Skeletal muscle cell (primary cell): ENCODE measurements around the gene SPATA33.

Experiments
- DNase-seq: peaks from one replicate; pipeline ENCODE4 v3.0.0-alpha.2; 2010; ENCODE audit warnings: low read depth
- H3K4me3 ChIP-seq: 2 replicates; pipeline ENCODE4 v1.5.1; 2011; ENCODE audit warnings: low read depth, mild to moderate bottlenecking, control low read depth, low read length, moderate library complexity

The SPATA33 gene

GRCh38 chr16:89701425-89702406 is 44.1 kb downstream of the SPATA33 start, which contains the start of gene SPATA2L:
SPATA2L (minus strand) TSS chr16:89701705; CDS start chr16:89701232, 473 bp downstream.
- DNase-seq = no peak

GRCh38 chr16:89704281-89704680 is 46.6 kb downstream of the SPATA33 start:
- DNase-seq = no peak
- H3K4me3 ChIP-seq = no peak overlapping the region

More at GRCh38 chr16:89701425-89702406, 44.1 kb downstream of the SPATA33 start, which contains the start of gene SPATA2L:
- peak within 1 kb of the TSS; percentile 70 for H3K4me3 ChIP-seq

DNA sequence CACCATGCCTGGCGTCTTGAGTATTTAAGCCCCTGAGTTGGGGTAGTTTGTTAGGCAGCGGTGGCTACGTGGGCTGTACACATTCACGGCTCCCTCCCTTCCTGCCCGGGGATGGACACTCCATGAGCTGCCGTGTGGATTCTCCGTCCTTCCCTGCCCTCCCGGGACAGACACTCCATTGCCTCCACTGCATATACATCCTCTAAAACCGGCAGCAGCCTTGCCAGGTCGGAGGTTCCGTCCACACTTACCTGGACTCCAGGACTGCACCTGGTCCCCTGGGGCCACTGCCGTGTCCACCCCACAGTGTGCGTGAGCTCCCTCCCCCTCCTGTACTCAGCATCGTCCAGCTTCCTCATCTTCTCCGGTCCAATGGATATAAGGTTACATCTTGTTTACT is 47.4 kb downstream of the SPATA33 start:
- DNase-seq = no peak
- H3K4me3 ChIP-seq = no peak overlapping the region

DNA sequence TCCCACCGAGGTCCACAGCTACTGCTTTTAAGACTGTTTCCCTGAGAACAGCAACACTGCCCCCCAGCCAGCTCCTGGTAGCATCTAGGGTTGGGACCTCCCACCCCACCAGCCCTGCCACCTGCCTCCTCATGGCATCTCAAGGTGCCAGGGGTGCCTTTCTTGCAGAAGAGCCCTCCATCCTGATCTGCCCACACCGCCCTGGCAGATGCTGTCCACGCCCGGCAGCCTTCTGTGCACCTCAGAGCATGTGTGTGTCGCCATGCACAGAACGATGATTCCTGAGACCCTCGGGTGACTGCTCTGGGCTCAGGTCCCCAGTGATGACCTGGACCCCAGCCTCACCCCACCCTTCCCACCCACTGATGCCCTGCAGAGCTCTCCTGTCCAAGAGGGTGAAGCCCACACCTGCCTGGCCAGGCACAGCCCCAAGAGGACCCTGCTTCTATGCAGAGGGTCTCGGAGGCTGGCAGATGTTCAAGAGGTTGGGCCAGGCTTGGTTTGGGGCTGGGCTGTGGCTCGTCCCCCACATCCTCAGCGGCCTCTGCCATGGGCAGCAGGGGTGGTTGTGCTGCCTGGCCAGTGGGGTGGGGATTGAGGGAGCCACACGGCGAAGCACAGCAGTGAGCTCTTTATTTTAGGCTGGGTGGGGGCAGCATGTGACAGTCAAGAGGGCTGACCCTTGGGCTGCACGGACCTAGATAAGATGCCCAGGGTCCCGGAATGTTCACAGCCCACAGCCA is 49.1 kb downstream of the SPATA33 start:
- no peak overlapping the region for H3K4me3 ChIP-seq
- no peak for DNase-seq

- no peak for DNase-seq
- H3K4me3 ChIP-seq = no peak overlapping the region
Measured at GRCh38 chr16:89707695-89708094, 50.1 kb downstream of the SPATA33 start.

GRCh38 chr16:89708481-89708931 is 50.9 kb downstream of the SPATA33 start:
- no peak for DNase-seq
- H3K4me3 ChIP-seq = no peak overlapping the region

GRCh38 chr16:89709166-89709565 is 51.5 kb downstream of the SPATA33 start:
- DNase-seq = no peak
- H3K4me3 ChIP-seq = no peak overlapping the region

GRCh38 chr16:89709716-89710432 is 52.2 kb downstream of the SPATA33 start:
- H3K4me3 ChIP-seq = no peak overlapping the region
- DNase-seq = no peak

GRCh38 chr16:89710709-89711564 is 53.3 kb downstream of the SPATA33 start:
- no peak overlapping the region for H3K4me3 ChIP-seq
- DNase-seq = no peak

DNA sequence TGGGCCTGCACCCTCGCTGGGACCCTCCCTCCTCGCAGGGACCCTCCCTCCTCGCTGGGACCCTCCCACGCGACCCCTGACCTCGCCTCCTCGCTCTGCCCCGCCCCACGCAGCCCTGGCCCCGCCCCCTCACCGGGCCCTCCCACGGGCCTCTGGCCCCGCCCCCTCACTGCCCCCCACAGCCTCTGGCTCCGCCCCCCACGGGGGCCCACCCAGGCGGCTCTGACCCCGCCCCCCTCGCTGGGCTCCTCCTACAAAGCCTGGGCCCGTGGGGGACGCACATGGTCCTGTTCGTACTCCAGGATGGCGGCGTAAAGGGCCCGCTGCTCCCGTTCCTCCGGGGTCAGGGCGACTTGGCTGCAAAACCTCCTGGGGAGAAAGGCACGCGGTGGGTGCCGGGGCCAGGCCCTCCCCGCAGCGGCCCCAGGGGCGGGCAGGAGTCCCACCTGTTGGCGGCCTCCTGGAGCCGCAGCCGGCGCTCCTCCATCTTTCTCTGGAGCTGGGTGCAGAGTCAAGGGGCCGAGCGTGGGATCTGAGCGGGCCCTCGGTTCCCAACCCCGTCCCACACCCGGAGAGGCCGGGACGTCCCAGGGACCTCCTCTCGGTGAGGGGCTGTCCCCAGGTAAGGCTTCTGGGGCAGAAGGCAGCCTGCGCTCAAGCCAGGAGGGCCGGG is 54.1 kb downstream of the SPATA33 start:
- peak overlapping the region; percentile 71 for H3K4me3 ChIP-seq
- DNase-seq = no peak

GRCh38 chr16:89712274-89712781 is 54.7 kb downstream of the SPATA33 start:
- DNase-seq = no peak

GRCh38 chr16:89716493-89716892 is 58.9 kb downstream of the SPATA33 start:
- H3K4me3 ChIP-seq = no peak overlapping the region
- no peak for DNase-seq

More at GRCh38 chr16:89712274-89712781, 54.7 kb downstream of the SPATA33 start:
- peak overlapping the region; percentile 71 for H3K4me3 ChIP-seq

DNA sequence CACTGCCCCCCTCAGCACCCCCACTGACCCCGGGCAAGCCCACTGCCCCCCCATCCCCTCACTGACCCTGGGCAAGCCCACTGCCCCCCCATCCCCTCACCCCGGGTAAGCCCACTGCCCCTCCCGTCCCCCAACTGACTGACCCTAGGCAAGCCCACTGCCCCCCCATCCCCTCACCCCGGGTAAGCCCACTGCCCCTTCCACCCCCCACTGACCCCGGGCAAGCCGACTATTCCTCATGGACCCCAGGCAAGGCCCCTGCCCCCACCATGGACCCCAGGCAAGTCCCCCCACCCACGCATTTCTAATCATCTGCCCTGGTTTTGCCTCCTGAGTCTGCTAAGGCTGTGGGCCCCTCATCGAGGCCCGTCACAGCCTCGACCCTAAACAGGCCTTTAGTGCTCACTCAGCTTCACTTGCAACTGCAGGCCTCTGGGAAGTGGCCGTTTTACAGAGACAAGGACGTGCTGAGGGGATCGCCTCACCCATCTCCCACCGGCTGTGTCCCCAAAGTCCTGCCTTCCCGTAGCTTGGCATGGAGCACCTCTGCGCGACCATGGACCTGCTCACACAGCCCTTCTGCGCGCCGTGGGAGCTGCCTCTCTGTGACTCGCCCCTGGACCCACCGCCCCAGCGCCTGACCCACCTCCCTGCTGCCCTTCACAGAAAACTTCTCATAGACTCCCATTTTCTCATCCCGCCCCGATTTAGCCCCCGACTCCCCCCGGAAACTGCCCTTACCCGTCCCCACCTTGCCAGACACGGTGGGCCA is 59.5 kb downstream of the SPATA33 start:
- no peak for DNase-seq
- no peak overlapping the region for H3K4me3 ChIP-seq

DNA sequence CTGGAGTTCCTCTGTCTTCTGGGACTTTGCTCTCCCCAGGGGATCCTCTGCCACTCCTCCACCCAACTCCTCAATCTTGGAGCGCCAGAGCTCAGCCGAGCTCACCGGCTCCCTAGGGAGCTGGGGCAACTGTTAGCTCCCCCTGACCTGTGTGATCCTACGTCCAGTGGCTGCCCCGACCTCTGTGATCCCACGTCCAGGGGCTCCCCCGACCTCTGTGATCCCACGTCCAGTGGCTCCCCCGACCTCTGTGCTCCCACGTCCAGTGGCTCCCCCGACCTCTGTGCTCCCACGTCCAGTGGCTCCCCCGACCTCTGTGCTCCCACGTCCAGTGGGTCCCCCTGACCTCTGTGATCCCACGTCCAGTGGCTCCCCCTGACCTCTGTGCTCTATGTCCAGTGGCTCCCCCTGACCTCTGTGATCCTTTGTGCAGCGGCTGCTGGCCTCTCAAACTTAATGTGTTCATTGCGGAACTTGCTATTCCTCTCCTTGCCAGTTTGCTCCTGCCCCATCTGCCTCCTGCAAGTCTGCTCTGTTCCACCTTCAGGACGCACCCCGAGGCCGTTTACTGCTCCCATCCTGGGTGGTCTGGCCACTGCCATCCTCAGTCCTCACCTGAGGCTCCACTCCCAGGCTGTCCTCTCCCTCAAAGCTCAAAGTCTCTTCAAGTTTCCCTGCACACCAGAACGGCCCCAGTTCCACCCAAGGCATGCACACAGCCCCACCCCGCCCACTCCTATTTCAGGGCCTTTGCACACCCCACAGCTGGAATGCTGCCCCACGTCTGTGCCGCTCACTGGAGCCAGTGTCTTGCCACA is 60.3 kb downstream of the SPATA33 start:
- no peak overlapping the region for H3K4me3 ChIP-seq
- DNase-seq = no peak
